GM12878 (cell line): ENCODE data around the gene ABCG4. TPM values are rescaled to one million over a fixed set of nuclear protein-coding genes. Genes with fewer than 3 reads are reported as not detected.

ENCODE experiments used
- ATAC-seq: fragments of 200-7000 bp; cut with Tn5 transposase; 3 replicates; pipeline ENCODE4 v1.9.1; 2020; ENCODE audit warnings: mild to moderate bottlenecking, moderate library complexity
- BruUV-seq: library from RNA; stranded (reverse); fragments of 400-500 nt; replicated peaks from 2 replicates; lab custom pipeline; 2021; lab: Mats Ljungman, UMichigan
- CTCF ChIA-PET: fragments of 300-600 bp; sonication (Branson Sonifier 250); formaldehyde crosslinking; extraction: SDS; loops from one replicate; lab custom pipeline; 2021; ENCODE audit warnings: inconsistent platforms; lab: Yijun Ruan, JAX
- POLR2A ChIA-PET: fragments of 350-600 bp; formaldehyde crosslinking; extraction: SDS; loops from one replicate; lab custom pipeline; 2021; ENCODE audit warnings: inconsistent platforms; lab: Charles Lee
- RAD21 ChIA-PET: fragments of 300-600 bp; sonication (Branson Sonifier 250); formaldehyde crosslinking; loops from one replicate; lab custom pipeline; 2023; ENCODE audit warnings: antibody characterized with exemption; ENCODE audit not compliant: unreplicated experiment; lab: Charles Lee
- SMC1A ChIA-PET: fragments of 300-600 bp; sonication (Branson Sonifier 250); formaldehyde crosslinking; loops from one replicate; lab custom pipeline; 2023; ENCODE audit not compliant: unreplicated experiment, uncharacterized antibody; lab: Charles Lee
- DNase-seq: peaks from one replicate; pipeline ENCODE4 v3.0.0-alpha.2; 2011; ENCODE audit warnings: low read depth, low spot score
- FAIRE-seq: peaks from 3 replicates; lab custom pipeline; 2011; peaks lifted over from hg19 to GRCh38; lab: Jason Lieb, UNC
- H2AFZ ChIP-seq: 2 replicates; pipeline ENCODE4 v1.6.0; 2011; ENCODE audit warnings: low read depth, low read length, control low read depth; ENCODE audit not compliant: control insufficient read depth
- H3K27ac ChIP-seq: 2 replicates; pipeline ENCODE4 v1.5.1; 2011; ENCODE audit warnings: control low read depth; ENCODE audit not compliant: control insufficient read depth, insufficient read depth
- H3K27me3 ChIP-seq, 2 experiments: replicated peaks in 1 of 2; 2 replicates each; pipeline versions ENCODE4 v1.6.0 to v1.6.1; 2011; ENCODE audit warnings: low read length in 1 of 2; ENCODE audit not compliant: control insufficient read depth in 2 of 2, insufficient read depth in 2 of 2
- H3K36me3 ChIP-seq, 2 experiments: 2 replicates each; pipeline ENCODE4 v1.5.1; 2011; ENCODE audit warnings: low read length in 1 of 2; ENCODE audit not compliant: control insufficient read depth in 2 of 2, insufficient read depth in 2 of 2
- H3K4me1 ChIP-seq: 2 replicates; pipeline ENCODE4 v1.6.1; 2011; ENCODE audit warnings: mild to moderate bottlenecking, low read length, moderate library complexity, mixed read lengths; ENCODE audit not compliant: control insufficient read depth, insufficient read depth
- H3K4me2 ChIP-seq: 2 replicates; pipeline ENCODE4 v1.6.0; 2011; ENCODE audit warnings: control low read depth; ENCODE audit not compliant: control insufficient read depth, insufficient read depth
- H3K4me3 ChIP-seq: fragments of 200-600 bp; sonication (generic); 2 replicates; pipeline ENCODE4 v1.5.1; 2016
- H3K79me2 ChIP-seq: 2 replicates; pipeline ENCODE4 v1.6.0; 2011; ENCODE audit warnings: low read length; ENCODE audit not compliant: control insufficient read depth, insufficient read depth
- H3K9ac ChIP-seq: 2 replicates; pipeline ENCODE4 v1.8.0; 2011; ENCODE audit warnings: low read length, control low read depth, mixed read lengths; ENCODE audit not compliant: control insufficient read depth, insufficient read depth
- H3K9me3 ChIP-seq: replicated peaks from 3 replicates; pipeline ENCODE4 v1.5.1; 2011; ENCODE audit warnings: mild to moderate bottlenecking, low read length; ENCODE audit not compliant: control insufficient read depth, insufficient read depth
- H4K20me1 ChIP-seq: 2 replicates; pipeline ENCODE4 v1.6.0; 2011; ENCODE audit not compliant: control insufficient read depth, insufficient read depth
- BMI1 ChIP-seq: fragments of 450-650 bp; IDR thresholded peaks from 2 replicates; pipeline ENCODE4 v1.6.1; 2016; ENCODE audit warnings: mild to moderate bottlenecking, moderate library complexity, borderline replicate concordance
- CBFB ChIP-seq: IDR thresholded peaks from 2 replicates; pipeline ENCODE4 v1.6.1; 2016; ENCODE audit warnings: antibody characterized with exemption, low read depth
- CREB1 ChIP-seq: IDR thresholded peaks from 2 replicates; pipeline ENCODE4 v1.6.1; 2012; ENCODE audit warnings: low read depth, mild to moderate bottlenecking, inconsistent platforms
- EP300 ChIP-seq, 2 experiments: fragments of 150-350 bp in 1 of 2; IDR thresholded peaks; 2 replicates each; pipeline ENCODE4 v1.6.1; 2011 to 2012; ENCODE audit warnings: low read depth in 2 of 2, low read length in 2 of 2, borderline replicate concordance in 1 of 2, improper control_type of control experiment in 1 of 2, inconsistent platforms in 1 of 2; ENCODE audit not compliant: control insufficient read depth in 1 of 2
- ESRRA ChIP-seq: IDR thresholded peaks from 2 replicates; pipeline ENCODE4 v1.6.1; 2012; ENCODE audit warnings: mild to moderate bottlenecking, low read length, improper control_type of control experiment
- EZH2 ChIP-seq: IDR thresholded peaks from 2 replicates; pipeline ENCODE4 v1.6.1; 2012; ENCODE audit warnings: low read depth, mild to moderate bottlenecking, control low read depth, inconsistent platforms, low read length, borderline replicate concordance; ENCODE audit not compliant: control insufficient read depth
- FOS ChIP-seq: IDR thresholded peaks from 3 replicates; pipeline ENCODE4 v1.6.1; 2011; ENCODE audit warnings: borderline replicate concordance; ENCODE audit not compliant: insufficient read length; ENCODE audit errors: extremely low read depth
- HDAC2 ChIP-seq: fragments of 200-600 bp; sonication (generic); IDR thresholded peaks from 2 replicates; pipeline ENCODE4 v1.6.1; 2017
- MEF2A ChIP-seq: IDR thresholded peaks from 2 replicates; pipeline ENCODE4 v1.6.1; 2011; ENCODE audit warnings: low read depth, mild to moderate bottlenecking, low read length, moderate library complexity; ENCODE audit not compliant: insufficient read depth
- MTA2 ChIP-seq: fragments of 450-650 bp; IDR thresholded peaks from 2 replicates; pipeline ENCODE4 v1.6.1; 2016; ENCODE audit warnings: low read depth, mild to moderate bottlenecking, moderate library complexity
- MYC ChIP-seq: IDR thresholded peaks from 2 replicates; pipeline ENCODE4 v1.6.1; 2011; ENCODE audit warnings: mild to moderate bottlenecking, low read length, moderate library complexity, inconsistent platforms; ENCODE audit not compliant: insufficient read depth, insufficient replicate concordance, insufficient read length, severe bottlenecking
- POLR2AphosphoS2 ChIP-seq: IDR thresholded peaks from 2 replicates; pipeline ENCODE4 v1.6.1; 2011; ENCODE audit warnings: low read depth, mild to moderate bottlenecking, low read length, improper control_type of control experiment, moderate library complexity
- RAD51 ChIP-seq: fragments of 450-650 bp; IDR thresholded peaks from 2 replicates; pipeline ENCODE4 v1.6.1; 2016; ENCODE audit warnings: moderate library complexity, mild to moderate bottlenecking, inconsistent platforms
- SUPT20H ChIP-seq: IDR thresholded peaks from 2 replicates; pipeline ENCODE4 v1.6.1; 2011; ENCODE audit warnings: low read depth, mild to moderate bottlenecking, low read length, moderate library complexity, borderline replicate concordance; ENCODE audit not compliant: control insufficient read depth
- ZNF622 ChIP-seq: fragments of 450-650 bp; IDR thresholded peaks from 2 replicates; pipeline ENCODE4 v1.6.1; 2017; ENCODE audit warnings: mild to moderate bottlenecking, inconsistent platforms
- ZSCAN29 ChIP-seq: fragments of 450-650 bp; IDR thresholded peaks from 2 replicates; pipeline ENCODE4 v1.6.1; 2017; ENCODE audit warnings: mild to moderate bottlenecking, moderate library complexity
- ZZZ3 ChIP-seq: IDR thresholded peaks from 2 replicates; pipeline ENCODE4 v1.6.1; 2011; ENCODE audit warnings: low read depth; ENCODE audit not compliant: control insufficient read depth, insufficient read length
- WGBS: methylation state at CpG from one replicate; pipeline ENCODE4 v1.1.6; 2016; ENCODE audit warnings: low lambda C conversion rate; ENCODE audit not compliant: insufficient replicate concordance, insufficient coverage; ENCODE audit errors: missing lambda C conversion rate; 5-methylcytosine and 5-hydroxymethylcytosine counted together
- in situ Hi-C: fragments of 300-500 bp; cut with MboI; formaldehyde crosslinking; loops from 9 replicates; pipeline ENCODE4 v1.14.3; 2018; ENCODE audit warnings: mixed read lengths
- intact Hi-C: fragments of 100-400 bp; cut with micrococcal nuclease; formaldehyde crosslinking; loops from one replicate; pipeline ENCODE4 v1.14.2; 2022; ENCODE audit not compliant: unreplicated experiment
- polyA plus RNA-seq, 11 experiments: library from polyadenylated mRNA; depleted of rRNA in 4 of 11; unstranded in 6 of 11; stranded (reverse) in 5 of 11; fragments of >200 nt; fragmentation: Nextera tagmentation in 4 of 11; fragmentation: Illumina TruSeq in 1 of 11; extraction: Ambion mirVana in 4 of 11; extraction: Trizol in 1 of 11; gene quantifications; 1 replicate in 1 of 11; 2 replicates in 10 of 11; pipeline versions ENCODE4 v1.2.1 to v1.2.3, GENCODE V29; 2011 to 2016; ENCODE audit warnings: inconsistent platforms in 2 of 11, missing spikeins in 2 of 11, low read depth in 1 of 11
- total RNA-seq, 4 experiments: library from RNA; depleted of rRNA in 3 of 4; stranded (reverse); fragments of >200 nt in 3 of 4; fragmentation: Illumina TruSeq in 1 of 4; extraction: Trizol in 1 of 4; gene quantifications; 2 replicates each; pipeline versions ENCODE4 v1.2.1 to v1.2.3, GENCODE V29; 2013 to 2021
- TF ChIP-seq, protein P1 (sequence below): IDR thresholded peaks from 2 replicates; pipeline ENCODE4 v1.6.1; 2012; ENCODE audit warnings: improper control_type of control experiment, low read depth, low read length; ENCODE audit not compliant: insufficient replicate concordance
- TF ChIP-seq, protein P2 (sequence below): IDR thresholded peaks from 2 replicates; pipeline ENCODE4 v1.6.1; 2011; ENCODE audit warnings: borderline replicate concordance, low read depth, mild to moderate bottlenecking, moderate library complexity, low read length; ENCODE audit not compliant: insufficient read depth, poor library complexity, severe bottlenecking

The ABCG4 gene
- total and polyA plus RNA-seq, 10 of the 15 experiments (the other 5 are each of a cell fraction or from before 2014, with no cell fraction given), result not detected

DNA sequence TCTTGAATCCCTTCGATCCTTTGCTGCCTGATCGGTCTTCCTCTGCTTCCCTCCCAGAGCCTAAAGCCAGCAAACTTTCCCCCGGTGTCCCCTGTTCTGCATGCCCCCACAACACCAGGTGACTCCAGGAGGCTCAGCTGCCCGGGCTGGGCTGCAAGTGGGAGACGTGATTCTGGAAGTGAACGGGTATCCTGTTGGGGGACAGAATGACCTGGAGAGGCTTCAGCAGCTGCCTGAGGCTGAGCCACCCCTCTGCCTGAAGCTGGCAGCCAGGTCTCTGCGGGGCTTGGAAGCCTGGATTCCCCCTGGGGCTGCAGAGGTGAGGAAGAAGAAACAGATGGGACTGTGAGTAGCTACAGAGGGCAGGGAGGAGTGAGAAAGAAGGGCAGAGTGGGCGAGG, 40.0 kb downstream of the ABCG4 start:
- no peaks in the 10 kb centered on the region for H3K79me2 ChIP-seq
- no peak for DNase-seq
- no peak overlapping the region for H2AFZ ChIP-seq
- FAIRE-seq, result no peak
- BruUV-seq, result no TSS peak
- ChIA-PET POLR2A (interaction anchor here (0.5 kb wide), 1 partner anchor 21 kb away, joined by 6 read pairs; no protein-coding TSS in a partner anchor), RAD21 (no interaction called here), SMC1A (no interaction called here), CTCF (interaction anchor here (1.1 kb wide), 1 partner anchor 259 kb away, joined by 3 read pairs; no protein-coding TSS in a partner anchor)
- no peaks in the 10 kb centered on the region for H4K20me1 ChIP-seq
- H3K4me2 ChIP-seq, result no peak overlapping the region
- ATAC-seq, result no peak
- in situ Hi-C loops, result no loop called here
- no peaks in the 10 kb centered on the region for H3K36me3 ChIP-seq
- intact Hi-C loops, result no loop called here
- no peaks in the 10 kb centered on the region; the same call in 2 of the 3 replicates for H3K9me3 ChIP-seq
- H3K27ac ChIP-seq, result no peak overlapping the region
- no peak overlapping the region for H3K9ac ChIP-seq
- no peaks in the 10 kb centered on the region for H3K4me1 ChIP-seq
- WGBS, result 46% methylated on average over 8 of the region's 8 CpGs
- H3K4me3 ChIP-seq, result no peak overlapping the region
- no peaks in the 10 kb centered on the region for H3K27me3 ChIP-seq
- no peak for TF ChIP-seq CBFB
- no peak for TF ChIP-seq EP300 (IDR thresholded peaks at IDR 0.05; ENCODE audit: borderline replicate concordance in 1 of 2, control insufficient read depth in 1 of 2, low read depth in 2 of 2, low read length in 2 of 2)
- no peak for TF ChIP-seq ZSCAN29
- TF ChIP-seq SUPT20H, result no peak
- no peak for TF ChIP-seq MEF2A
- TF ChIP-seq CREB1, result no peak
- TF ChIP-seq BMI1, result no peak
- TF ChIP-seq POLR2AphosphoS2, result no peak
- no peak for TF ChIP-seq MYC
- TF ChIP-seq, protein P1, sequence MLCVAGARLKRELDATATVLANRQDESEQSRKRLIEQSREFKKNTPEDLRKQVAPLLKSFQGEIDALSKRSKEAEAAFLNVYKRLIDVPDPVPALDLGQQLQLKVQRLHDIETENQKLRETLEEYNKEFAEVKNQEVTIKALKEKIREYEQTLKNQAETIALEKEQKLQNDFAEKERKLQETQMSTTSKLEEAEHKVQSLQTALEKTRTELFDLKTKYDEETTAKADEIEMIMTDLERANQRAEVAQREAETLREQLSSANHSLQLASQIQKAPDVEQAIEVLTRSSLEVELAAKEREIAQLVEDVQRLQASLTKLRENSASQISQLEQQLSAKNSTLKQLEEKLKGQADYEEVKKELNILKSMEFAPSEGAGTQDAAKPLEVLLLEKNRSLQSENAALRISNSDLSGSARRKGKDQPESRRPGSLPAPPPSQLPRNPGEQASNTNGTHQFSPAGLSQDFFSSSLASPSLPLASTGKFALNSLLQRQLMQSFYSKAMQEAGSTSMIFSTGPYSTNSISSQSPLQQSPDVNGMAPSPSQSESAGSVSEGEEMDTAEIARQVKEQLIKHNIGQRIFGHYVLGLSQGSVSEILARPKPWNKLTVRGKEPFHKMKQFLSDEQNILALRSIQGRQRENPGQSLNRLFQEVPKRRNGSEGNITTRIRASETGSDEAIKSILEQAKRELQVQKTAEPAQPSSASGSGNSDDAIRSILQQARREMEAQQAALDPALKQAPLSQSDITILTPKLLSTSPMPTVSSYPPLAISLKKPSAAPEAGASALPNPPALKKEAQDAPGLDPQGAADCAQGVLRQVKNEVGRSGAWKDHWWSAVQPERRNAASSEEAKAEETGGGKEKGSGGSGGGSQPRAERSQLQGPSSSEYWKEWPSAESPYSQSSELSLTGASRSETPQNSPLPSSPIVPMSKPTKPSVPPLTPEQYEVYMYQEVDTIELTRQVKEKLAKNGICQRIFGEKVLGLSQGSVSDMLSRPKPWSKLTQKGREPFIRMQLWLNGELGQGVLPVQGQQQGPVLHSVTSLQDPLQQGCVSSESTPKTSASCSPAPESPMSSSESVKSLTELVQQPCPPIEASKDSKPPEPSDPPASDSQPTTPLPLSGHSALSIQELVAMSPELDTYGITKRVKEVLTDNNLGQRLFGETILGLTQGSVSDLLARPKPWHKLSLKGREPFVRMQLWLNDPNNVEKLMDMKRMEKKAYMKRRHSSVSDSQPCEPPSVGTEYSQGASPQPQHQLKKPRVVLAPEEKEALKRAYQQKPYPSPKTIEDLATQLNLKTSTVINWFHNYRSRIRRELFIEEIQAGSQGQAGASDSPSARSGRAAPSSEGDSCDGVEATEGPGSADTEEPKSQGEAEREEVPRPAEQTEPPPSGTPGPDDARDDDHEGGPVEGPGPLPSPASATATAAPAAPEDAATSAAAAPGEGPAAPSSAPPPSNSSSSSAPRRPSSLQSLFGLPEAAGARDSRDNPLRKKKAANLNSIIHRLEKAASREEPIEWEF, result no peak
- no peak for TF ChIP-seq ZZZ3
- TF ChIP-seq ESRRA, result no peak
- no peak for TF ChIP-seq ZNF622
- TF ChIP-seq RAD51, result no peak
- no peak for TF ChIP-seq EZH2
- TF ChIP-seq MTA2, result no peak
- TF ChIP-seq, protein P2, sequence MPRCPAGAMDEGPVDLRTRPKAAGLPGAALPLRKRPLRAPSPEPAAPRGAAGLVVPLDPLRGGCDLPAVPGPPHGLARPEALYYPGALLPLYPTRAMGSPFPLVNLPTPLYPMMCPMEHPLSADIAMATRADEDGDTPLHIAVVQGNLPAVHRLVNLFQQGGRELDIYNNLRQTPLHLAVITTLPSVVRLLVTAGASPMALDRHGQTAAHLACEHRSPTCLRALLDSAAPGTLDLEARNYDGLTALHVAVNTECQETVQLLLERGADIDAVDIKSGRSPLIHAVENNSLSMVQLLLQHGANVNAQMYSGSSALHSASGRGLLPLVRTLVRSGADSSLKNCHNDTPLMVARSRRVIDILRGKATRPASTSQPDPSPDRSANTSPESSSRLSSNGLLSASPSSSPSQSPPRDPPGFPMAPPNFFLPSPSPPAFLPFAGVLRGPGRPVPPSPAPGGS, result no peak
- TF ChIP-seq HDAC2, result no peak
- TF ChIP-seq FOS, result no peak
